Karpas-422 (cell line): ENCODE data around the gene CEP350. TPM values are rescaled to one million over a fixed set of nuclear protein-coding genes. Genes with fewer than 3 reads are reported as not detected.

Experiments
- DNase-seq: peaks from one replicate; pipeline ENCODE4 v3.0.0-alpha.2; 2015
- H2AFZ ChIP-seq: fragments of 200-600 bp; sonication (generic); 2 replicates; pipeline ENCODE4 v1.6.1; 2014; ENCODE audit warnings: antibody characterized with exemption, low read length, mixed read lengths
- H3K27ac ChIP-seq: fragments of 200-600 bp; sonication (generic); 2 replicates; pipeline ENCODE4 v1.5.1; 2014; ENCODE audit warnings: mild to moderate bottlenecking, low read length, moderate library complexity
- H3K27me3 ChIP-seq: fragments of 200-600 bp; sonication (generic); 2 replicates; pipeline ENCODE4 v1.6.1; 2014; ENCODE audit warnings: low read length, mixed read lengths
- H3K36me3 ChIP-seq: fragments of 200-600 bp; sonication (generic); 2 replicates; pipeline ENCODE4 v1.6.1; 2014; ENCODE audit warnings: low read length, mixed read lengths; ENCODE audit not compliant: insufficient read depth
- H3K4me1 ChIP-seq: fragments of 200-600 bp; sonication (generic); 2 replicates; pipeline ENCODE4 v1.6.1; 2014; ENCODE audit warnings: mild to moderate bottlenecking, low read length, mixed read lengths
- H3K4me2 ChIP-seq: fragments of 200-600 bp; sonication (generic); 2 replicates; pipeline ENCODE4 v1.6.1; 2014; ENCODE audit warnings: low read length, low read depth, mild to moderate bottlenecking; ENCODE audit not compliant: poor library complexity, severe bottlenecking
- H3K4me3 ChIP-seq: fragments of 200-600 bp; sonication (generic); 2 replicates; pipeline ENCODE4 v1.5.1; 2014; ENCODE audit warnings: mild to moderate bottlenecking, antibody characterized with exemption, low read length, mixed read lengths
- H3K79me2 ChIP-seq: fragments of 200-600 bp; sonication (generic); 2 replicates; pipeline ENCODE4 v1.6.1; 2014; ENCODE audit warnings: mild to moderate bottlenecking, low read length, mixed read lengths
- H3K9ac ChIP-seq: fragments of 200-600 bp; sonication (generic); 2 replicates; pipeline ENCODE4 v1.6.0; 2014; ENCODE audit warnings: low read length
- H3K9me2 ChIP-seq: fragments of 200-600 bp; sonication (generic), shearing (Covaris generic); replicated peaks from 2 replicates; pipeline ENCODE4 v1.6.0; 2014; ENCODE audit warnings: mild to moderate bottlenecking, low read length, moderate library complexity; ENCODE audit not compliant: insufficient read depth
- H3K9me3 ChIP-seq: fragments of 300-700, 200-600 bp; sonication (generic); 2 replicates; pipeline ENCODE4 v1.6.1; 2014; ENCODE audit warnings: low read length, mixed read lengths
- H4K20me1 ChIP-seq: fragments of 200-600 bp; sonication (generic); 2 replicates; pipeline ENCODE4 v1.6.1; 2014; ENCODE audit warnings: mild to moderate bottlenecking, antibody characterized with exemption, low read length, low read depth; ENCODE audit not compliant: insufficient read depth
- total RNA-seq: library from RNA; depleted of rRNA; stranded (reverse); fragments of >200 nt; shearing (Covaris generic); gene quantifications from 2 replicates; pipeline ENCODE4 v1.2.3, GENCODE V29; 2014; ENCODE audit warnings: low replicate concordance

CEP350 gene
- total RNA-seq, 1 experiment from 2014 or later, result 72.3 TPM

DNA sequence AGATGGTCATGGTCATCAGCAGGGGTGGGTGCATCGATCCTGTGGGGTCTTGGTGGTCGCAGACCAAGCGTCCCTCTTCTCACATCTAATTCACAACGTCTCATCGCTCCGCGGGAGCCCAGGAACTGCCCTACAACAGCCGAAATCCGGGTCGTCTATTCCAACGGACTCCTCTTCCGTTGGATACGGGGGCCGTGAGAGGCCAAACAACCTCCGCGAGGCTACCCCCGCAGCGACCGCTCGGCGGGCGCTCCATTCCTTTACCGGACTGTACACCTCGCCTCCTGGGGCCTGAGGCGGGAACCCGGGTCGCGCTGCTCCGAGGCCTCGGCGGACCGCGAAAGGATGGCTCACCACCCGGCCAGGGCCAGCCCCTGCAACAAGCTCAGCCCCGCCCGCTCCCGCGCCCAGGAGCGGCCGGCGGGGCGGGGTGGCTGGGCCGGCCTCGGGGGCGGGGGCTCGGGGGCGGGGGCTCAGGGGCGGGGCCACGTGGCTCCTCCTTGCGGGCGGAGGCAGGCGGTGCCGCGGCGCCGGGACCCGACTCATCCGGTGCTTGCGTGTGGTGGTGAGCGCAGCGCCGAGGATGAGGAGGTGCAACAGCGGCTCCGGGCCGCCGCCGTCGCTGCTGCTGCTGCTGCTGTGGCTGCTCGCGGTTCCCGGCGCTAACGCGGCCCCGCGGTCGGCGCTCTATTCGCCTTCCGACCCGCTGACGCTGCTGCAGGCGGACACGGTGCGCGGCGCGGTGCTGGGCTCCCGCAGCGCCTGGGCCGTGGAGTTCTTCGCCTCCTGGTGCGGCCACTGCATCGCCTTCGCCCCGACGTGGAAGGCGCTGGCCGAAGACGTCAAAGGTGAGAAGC, 199.9 kb downstream of the CEP350 start, which contains the start of gene QSOX1:
Gene QSOX1, plus strand, starts transcription at position 545 of the 857 bp plus-strand sequence. Its CDS starts 39 bp downstream, at position 584.
- Histone ChIP-seq H3K79me2 (no peaks in the 10 kb centered on the region), H3K4me3 (peak within 1 kb of the TSS; percentile 83), H3K27ac (no peak within 1 kb of the TSS), H3K9me2 (no peaks in the 10 kb centered on the region), H3K4me2 (peak within 1 kb of the TSS; percentile 84), H3K36me3 (no peaks in the 10 kb centered on the region), H3K27me3 (no peaks in the 10 kb centered on the region), H3K9me3 (no peaks in the 10 kb centered on the region), H4K20me1 (no peaks in the 10 kb centered on the region), H3K9ac (peak within 1 kb of the TSS; percentile 79), H3K4me1 (peaks cover 22% of the 10 kb centered on the region), H2AFZ (peak within 1 kb of the TSS; percentile 87)
- peak; percentile 94 for DNase-seq

GRCh38 chr1:180155182-180155682, 200.6 kb downstream of the CEP350 start:
- no peaks in the 10 kb centered on the region for H4K20me1 ChIP-seq
- DNase-seq, result no peak
- no peaks in the 10 kb centered on the region for H3K9me2 ChIP-seq
- peak overlapping the region; percentile 76 for H3K9ac ChIP-seq
- peak overlapping the region; percentile 83 for H3K4me3 ChIP-seq
- no peak overlapping the region for H3K27ac ChIP-seq
- no peaks in the 10 kb centered on the region for H3K27me3 ChIP-seq
- no peaks in the 10 kb centered on the region for H3K36me3 ChIP-seq
- H3K4me1 ChIP-seq, result peaks cover 22% of the 10 kb centered on the region
- no peaks in the 10 kb centered on the region for H3K79me2 ChIP-seq
- peak overlapping the region; percentile 84 for H3K4me2 ChIP-seq
- peak overlapping the region; percentile 80 for H2AFZ ChIP-seq
- no peaks in the 10 kb centered on the region for H3K9me3 ChIP-seq

DNA sequence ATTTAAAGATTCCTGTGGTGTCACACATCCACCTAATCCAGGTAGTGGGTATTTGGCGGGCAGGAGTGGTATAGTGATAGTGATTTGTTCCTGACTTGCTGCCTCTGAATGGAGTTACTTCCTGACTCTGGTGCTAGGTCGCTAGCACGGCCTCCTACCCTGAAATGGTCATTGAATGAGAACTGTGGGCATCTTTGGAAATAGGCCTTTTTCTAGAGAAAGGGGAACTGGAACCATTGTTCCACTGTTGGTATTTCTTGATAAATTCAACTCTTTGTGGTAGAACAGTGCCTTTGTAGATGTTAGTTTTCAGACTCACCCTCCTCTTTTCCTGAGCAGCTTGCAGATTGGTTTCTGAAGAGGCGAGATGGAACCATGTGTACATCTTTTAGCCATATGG, 201.6 kb downstream of the CEP350 start:
- Histone ChIP-seq H3K9me3 (no peaks in the 10 kb centered on the region), H3K27ac (no peak overlapping the region), H3K4me3 (no peak overlapping the region), H3K9ac (no peak overlapping the region), H3K36me3 (no peaks in the 10 kb centered on the region), H2AFZ (no peak overlapping the region), H3K9me2 (no peaks in the 10 kb centered on the region), H3K79me2 (no peaks in the 10 kb centered on the region), H3K4me1 (peaks cover 22% of the 10 kb centered on the region), H3K4me2 (peak overlapping the region; percentile 84), H3K27me3 (no peaks in the 10 kb centered on the region), H4K20me1 (no peaks in the 10 kb centered on the region)
- DNase-seq, result no peak

DNA sequence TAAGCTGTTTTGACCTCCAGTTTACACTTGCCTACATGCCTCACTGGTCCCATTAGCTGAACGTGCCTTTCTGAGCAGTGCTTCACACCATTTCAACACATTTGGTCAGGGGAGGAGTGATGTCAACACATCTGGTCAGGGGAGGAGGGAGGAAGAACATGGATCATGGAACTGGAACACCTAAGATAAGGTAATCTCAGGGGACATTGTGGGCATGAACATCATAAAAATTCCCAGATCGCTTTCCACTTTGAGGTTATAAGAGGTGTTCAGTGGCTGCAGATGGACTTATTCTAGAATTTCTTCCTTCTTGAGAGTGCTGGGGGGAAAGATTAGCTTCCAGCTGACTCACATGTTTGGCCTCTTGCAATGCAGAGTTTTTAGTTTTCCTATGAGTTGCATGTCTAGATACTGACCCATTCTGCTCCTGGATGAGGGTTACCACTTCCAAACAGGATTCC, 202.1 kb downstream of the CEP350 start:
- Histone ChIP-seq H3K9ac (no peak overlapping the region), H3K27ac (no peak overlapping the region), H3K79me2 (no peaks in the 10 kb centered on the region), H3K27me3 (no peaks in the 10 kb centered on the region), H4K20me1 (no peaks in the 10 kb centered on the region), H3K9me3 (no peaks in the 10 kb centered on the region), H2AFZ (no peak overlapping the region), H3K4me2 (peak overlapping the region; percentile 84), H3K4me1 (peaks cover 22% of the 10 kb centered on the region), H3K9me2 (no peaks in the 10 kb centered on the region), H3K4me3 (no peak overlapping the region), H3K36me3 (no peaks in the 10 kb centered on the region)
- DNase-seq, result no peak

DNA sequence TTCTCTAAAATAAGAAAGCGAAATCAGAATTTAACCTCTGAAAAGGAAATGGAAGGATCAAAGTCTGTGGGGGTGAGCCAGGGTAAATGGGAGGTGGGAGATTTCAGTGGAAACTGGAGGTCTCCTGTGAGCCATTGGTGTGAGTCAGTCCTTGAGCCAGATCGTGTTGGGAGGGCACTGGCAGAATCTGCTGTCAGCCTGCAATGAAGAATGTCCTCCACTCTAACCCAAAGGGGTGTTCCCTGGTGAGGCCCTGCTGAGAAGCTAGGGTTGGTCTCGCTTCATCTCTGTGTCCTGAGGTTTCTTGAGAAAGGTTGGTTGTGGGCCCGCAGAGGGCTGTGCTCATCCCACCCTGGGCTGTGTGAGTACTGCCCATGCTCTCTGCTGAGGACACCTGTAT, 202.5 kb downstream of the CEP350 start:
- H3K27ac ChIP-seq, result no peak overlapping the region

GRCh38 chr1:180157576-180158057, 203.0 kb downstream of the CEP350 start:
- no peak overlapping the region for H3K4me2 ChIP-seq
- H3K4me1 ChIP-seq, result peaks cover 22% of the 10 kb centered on the region
- no peaks in the 10 kb centered on the region for H3K79me2 ChIP-seq
- H3K9me3 ChIP-seq, result no peaks in the 10 kb centered on the region
- H3K27ac ChIP-seq, result no peak overlapping the region
- no peak overlapping the region for H3K9ac ChIP-seq
- no peaks in the 10 kb centered on the region for H3K36me3 ChIP-seq
- H4K20me1 ChIP-seq, result no peaks in the 10 kb centered on the region
- H3K27me3 ChIP-seq, result no peaks in the 10 kb centered on the region
- no peak overlapping the region for H2AFZ ChIP-seq
- H3K4me3 ChIP-seq, result no peak overlapping the region
- no peak for DNase-seq
- no peaks in the 10 kb centered on the region for H3K9me2 ChIP-seq

More for the DNA sequence above, 202.5 kb downstream of the CEP350 start:
- H4K20me1 ChIP-seq, result no peaks in the 10 kb centered on the region
- H2AFZ ChIP-seq, result no peak overlapping the region
- no peaks in the 10 kb centered on the region for H3K9me2 ChIP-seq
- H3K27me3 ChIP-seq, result no peaks in the 10 kb centered on the region
- H3K4me3 ChIP-seq, result no peak overlapping the region
- no peaks in the 10 kb centered on the region for H3K9me3 ChIP-seq
- peaks cover 22% of the 10 kb centered on the region for H3K4me1 ChIP-seq
- H3K4me2 ChIP-seq, result no peak overlapping the region
- H3K9ac ChIP-seq, result no peak overlapping the region
- no peak for DNase-seq
- no peaks in the 10 kb centered on the region for H3K36me3 ChIP-seq
- H3K79me2 ChIP-seq, result no peaks in the 10 kb centered on the region

GRCh38 chr1:180158149-180159147, 203.8 kb downstream of the CEP350 start:
- Histone ChIP-seq H3K4me1 (peaks cover 19% of the 10 kb centered on the region), H3K79me2 (no peaks in the 10 kb centered on the region), H3K9me3 (no peaks in the 10 kb centered on the region), H3K27me3 (no peaks in the 10 kb centered on the region), H3K36me3 (no peaks in the 10 kb centered on the region), H3K9me2 (no peaks in the 10 kb centered on the region), H3K9ac (no peak overlapping the region), H3K4me2 (no peak overlapping the region), H3K27ac (no peak overlapping the region), H4K20me1 (no peaks in the 10 kb centered on the region; the same call in 1 of the 2 replicates), H2AFZ (no peak overlapping the region), H3K4me3 (no peak overlapping the region)
- DNase-seq, result no peak
